Mesendoderm (in vitro differentiated cells): ENCODE measurements around the gene UNC79.
A peak's percentile ranks its signal among the peaks of the same experiment; 100 is the strongest.

Source experiments
- DNase-seq: peaks from one replicate; pipeline ENCODE4 v3.0.0; 2013
- H2AK5ac ChIP-seq: 2 replicates; pipeline ENCODE4 v1.6.1; 2013; ENCODE audit warnings: low read length, inconsistent platforms
- H2BK120ac ChIP-seq: 2 replicates; pipeline ENCODE4 v1.6.1; 2013; ENCODE audit warnings: low read depth, mild to moderate bottlenecking, low read length, moderate library complexity, mixed read lengths
- H2BK15ac ChIP-seq: replicated peaks from 2 replicates; pipeline ENCODE4 v1.6.1; 2013; ENCODE audit warnings: low read depth, mild to moderate bottlenecking, moderate library complexity
- H2BK5ac ChIP-seq: 2 replicates; pipeline ENCODE4 v1.6.1; 2013; ENCODE audit warnings: low read length, inconsistent platforms
- H3K18ac ChIP-seq: 2 replicates; pipeline ENCODE4 v1.6.1; 2013; ENCODE audit warnings: mild to moderate bottlenecking, low read length, mixed read lengths
- H3K23ac ChIP-seq: one replicate; pipeline ENCODE4 v1.6.1; 2013; ENCODE audit warnings: low read length
- H3K27ac ChIP-seq: 2 replicates; pipeline ENCODE4 v1.5.1; 2013; ENCODE audit warnings: low read depth, mild to moderate bottlenecking, inconsistent platforms, low read length, moderate library complexity
- H3K27me3 ChIP-seq: 2 replicates; pipeline ENCODE4 v1.6.1; 2013; ENCODE audit warnings: low read length, control low read depth, mild to moderate bottlenecking, inconsistent platforms; ENCODE audit not compliant: insufficient read depth, poor library complexity
- H3K36me3 ChIP-seq: 2 replicates; pipeline ENCODE4 v1.6.1; 2013; ENCODE audit warnings: low read length, inconsistent platforms; ENCODE audit not compliant: control insufficient read depth, insufficient read depth
- H3K4ac ChIP-seq: one replicate; pipeline ENCODE4 v1.6.1; 2013; ENCODE audit warnings: low read depth, mild to moderate bottlenecking, low read length, moderate library complexity
- H3K4me1 ChIP-seq: 2 replicates; pipeline ENCODE4 v1.6.1; 2013; ENCODE audit warnings: low read depth, low read length, inconsistent platforms; ENCODE audit not compliant: control insufficient read depth
- H3K4me2 ChIP-seq: 2 replicates; pipeline ENCODE4 v1.6.1; 2013; ENCODE audit warnings: low read length
- H3K4me3 ChIP-seq: 2 replicates; pipeline ENCODE4 v1.5.1; 2013; ENCODE audit warnings: mild to moderate bottlenecking, low read length
- H3K56ac ChIP-seq: one replicate; pipeline ENCODE4 v1.6.1; 2013; ENCODE audit warnings: low read length
- H3K79me1 ChIP-seq: 2 replicates; pipeline ENCODE4 v1.6.1; 2013; ENCODE audit warnings: low read length, inconsistent platforms
- H3K79me2 ChIP-seq: 2 replicates; pipeline ENCODE4 v1.6.1; 2013; ENCODE audit warnings: mild to moderate bottlenecking, low read length; ENCODE audit not compliant: control insufficient read depth, insufficient read depth
- H3K9ac ChIP-seq: 2 replicates; pipeline ENCODE4 v1.6.1; 2013; ENCODE audit warnings: low read length, inconsistent platforms
- H4K5ac ChIP-seq: one replicate; pipeline ENCODE4 v1.6.1; 2013; ENCODE audit warnings: low read length
- H4K8ac ChIP-seq: one replicate; pipeline ENCODE4 v1.6.1; 2013; ENCODE audit warnings: low read depth, mild to moderate bottlenecking, control low read depth, low read length, moderate library complexity
- WGBS: extraction: QIAGEN DNeasy Blood & Tissue Kit; methylation state at CpG from one replicate; pipeline ENCODE4 v1.1.7; 2013; ENCODE audit warnings: low lambda C conversion rate, missing lambda C conversion rate; ENCODE audit not compliant: insufficient coverage; ENCODE audit errors: extremely low coverage; 5-methylcytosine and 5-hydroxymethylcytosine counted together

Gene UNC79

DNA sequence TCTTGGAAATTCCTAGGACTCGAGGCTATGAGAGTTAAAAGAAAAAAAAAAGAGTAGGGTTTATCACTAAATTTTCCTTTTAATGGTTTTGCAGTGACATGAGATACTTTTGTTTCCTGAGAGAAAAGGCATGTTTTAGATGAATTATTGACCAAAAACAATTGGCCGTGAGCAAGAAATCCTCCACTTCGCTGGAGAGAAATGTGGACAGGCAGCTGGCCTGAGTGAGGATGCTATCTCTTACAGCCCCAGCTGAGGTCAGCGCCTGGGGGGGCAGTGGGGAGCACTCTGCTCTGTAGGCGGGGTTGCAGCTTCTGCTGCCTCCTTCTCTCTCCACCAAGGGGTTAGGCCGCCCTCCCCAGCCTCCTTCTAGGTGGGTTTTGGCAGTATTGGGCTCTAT, 302.9 kb downstream of the UNC79 start:
- Histone ChIP-seq H3K27me3 (no peaks in the 10 kb centered on the region), H3K79me2 (no peaks in the 10 kb centered on the region), H3K4me1 (no peaks in the 10 kb centered on the region), H4K5ac (no peak overlapping the region), H3K18ac (no peak overlapping the region), H2BK5ac (no peak overlapping the region), H3K56ac (no peak overlapping the region), H4K8ac (no peak overlapping the region), H3K4ac (no peak overlapping the region), H2BK15ac (no peak overlapping the region), H3K23ac (no peak overlapping the region), H3K4me3 (no peak overlapping the region), H2AK5ac (no peak overlapping the region), H2BK120ac (no peak overlapping the region), H3K27ac (no peak overlapping the region), H3K4me2 (no peak overlapping the region), H3K9ac (no peak overlapping the region), H3K79me1 (no peaks in the 10 kb centered on the region), H3K36me3 (no peaks in the 10 kb centered on the region)
- no peak for DNase-seq
- no CpG with 5 or more reads among the region's 6 CpGs for WGBS

DNA sequence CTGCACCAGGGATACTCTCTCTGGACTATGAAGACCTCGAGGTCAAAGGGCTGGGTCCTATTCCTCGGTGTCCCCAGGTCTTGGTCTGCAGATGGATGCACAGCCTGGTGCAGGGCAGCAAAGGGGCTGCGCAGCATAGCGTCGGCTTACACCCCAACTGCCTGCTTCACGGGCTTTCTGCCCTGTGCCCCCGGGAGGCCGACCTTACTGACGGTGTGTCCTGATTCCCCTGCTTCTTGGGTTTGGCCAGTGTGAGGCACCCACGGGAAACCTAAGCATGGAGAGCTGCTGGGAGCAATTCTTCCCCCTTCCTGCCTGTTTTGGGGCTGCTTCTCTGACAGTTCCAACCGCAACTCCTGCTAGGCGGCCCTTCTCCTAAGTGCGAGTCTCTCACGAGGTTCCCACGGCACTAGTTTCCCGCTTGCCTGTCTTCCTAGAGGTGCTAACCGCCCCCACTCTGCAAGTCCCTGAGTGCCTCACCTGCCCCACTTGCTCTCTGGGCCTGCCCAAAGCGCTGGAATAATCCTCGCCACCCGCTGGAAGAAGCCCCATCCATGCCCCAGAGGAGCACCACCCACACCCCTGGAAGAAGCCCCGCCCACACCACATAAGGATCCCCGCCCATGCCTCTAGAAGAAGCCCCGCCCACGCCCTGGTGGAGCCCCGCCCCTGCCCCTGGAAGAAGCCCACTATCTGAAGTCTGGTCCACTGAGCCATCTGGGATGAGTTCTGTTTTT, 303.5 kb downstream of the UNC79 start:
- Histone ChIP-seq H2BK15ac (no peak overlapping the region), H3K79me1 (no peaks in the 10 kb centered on the region), H3K4ac (no peak overlapping the region), H3K4me1 (no peaks in the 10 kb centered on the region), H4K5ac (no peak overlapping the region), H3K27me3 (no peaks in the 10 kb centered on the region), H3K4me3 (no peak overlapping the region), H2BK5ac (no peak overlapping the region), H4K8ac (no peak overlapping the region), H3K27ac (no peak overlapping the region), H3K23ac (no peak overlapping the region), H3K4me2 (no peak overlapping the region), H3K18ac (no peak overlapping the region), H3K79me2 (no peaks in the 10 kb centered on the region), H3K9ac (no peak overlapping the region), H3K56ac (no peak overlapping the region), H3K36me3 (no peaks in the 10 kb centered on the region), H2AK5ac (no peak overlapping the region), H2BK120ac (no peak overlapping the region)
- WGBS, result no CpG with 5 or more reads among the region's 25 CpGs
- DNase-seq, result peak; percentile 38

DNA sequence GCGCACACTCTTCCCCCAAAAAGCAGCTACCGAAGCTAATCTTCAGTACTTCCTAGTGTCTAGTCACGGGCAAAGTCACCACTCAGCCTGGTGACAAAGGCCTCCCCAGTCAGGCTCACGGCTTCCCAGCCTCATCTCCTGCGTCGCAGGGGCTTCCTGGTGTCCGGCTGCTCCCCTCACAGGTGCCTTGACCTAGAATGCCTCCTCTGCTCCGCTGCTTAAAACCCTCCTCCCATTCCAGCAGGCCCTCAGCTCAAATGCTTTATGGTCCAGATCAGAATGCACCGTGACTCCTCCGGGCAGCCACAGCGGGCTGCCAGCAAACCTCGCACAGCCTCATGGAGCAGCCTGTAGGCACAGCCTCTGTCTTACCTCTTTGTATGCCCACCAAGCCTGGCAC, 304.5 kb downstream of the UNC79 start:
- no peak overlapping the region for H3K4me2 ChIP-seq
- H3K36me3 ChIP-seq, result no peaks in the 10 kb centered on the region
- H2BK120ac ChIP-seq, result no peak overlapping the region
- WGBS, result no CpG with 5 or more reads among the region's 12 CpGs
- H3K23ac ChIP-seq, result no peak overlapping the region
- no peaks in the 10 kb centered on the region for H3K79me2 ChIP-seq
- H4K8ac ChIP-seq, result no peak overlapping the region
- no peak overlapping the region for H3K27ac ChIP-seq
- no peak overlapping the region for H3K56ac ChIP-seq
- H3K4me3 ChIP-seq, result no peak overlapping the region
- H3K4me1 ChIP-seq, result no peaks in the 10 kb centered on the region
- no peaks in the 10 kb centered on the region for H3K79me1 ChIP-seq
- no peak overlapping the region for H2BK5ac ChIP-seq
- H4K5ac ChIP-seq, result no peak overlapping the region
- no peak overlapping the region for H3K9ac ChIP-seq
- H3K4ac ChIP-seq, result no peak overlapping the region
- DNase-seq, result no peak
- no peak overlapping the region for H3K18ac ChIP-seq
- no peak overlapping the region for H2AK5ac ChIP-seq
- H3K27me3 ChIP-seq, result no peaks in the 10 kb centered on the region
- H2BK15ac ChIP-seq, result no peak overlapping the region

DNA sequence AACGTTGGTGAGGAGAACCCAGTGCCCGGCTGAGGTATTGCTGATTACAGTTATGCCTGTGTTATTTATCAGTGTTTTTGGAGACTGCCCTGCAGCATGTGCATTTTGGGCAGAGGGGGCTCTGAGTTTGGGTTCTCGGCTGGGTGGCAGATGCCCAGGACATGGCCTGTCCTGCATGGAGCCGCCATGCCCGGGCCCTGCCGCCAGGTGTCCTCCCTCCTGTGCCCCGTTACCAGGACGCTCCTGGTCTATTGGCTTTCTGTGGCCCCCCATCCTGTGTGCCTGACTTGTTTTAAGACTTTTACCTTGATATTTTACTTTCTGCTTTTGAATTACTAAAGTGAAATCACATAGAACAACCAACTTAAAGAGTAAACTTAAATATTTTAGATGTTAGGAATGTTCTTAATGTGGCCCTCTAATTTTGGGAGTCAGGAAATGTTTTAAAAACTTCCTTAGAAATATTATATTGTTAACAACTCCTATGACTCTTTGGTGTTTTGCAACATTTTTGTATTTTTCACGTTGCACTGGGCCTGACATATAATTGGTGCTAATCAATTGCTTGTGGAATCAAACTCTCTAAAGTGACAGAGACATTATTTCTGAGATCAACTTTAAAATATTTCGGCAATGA, 305.8 kb downstream of the UNC79 start:
- no CpG with 5 or more reads among the region's 10 CpGs for WGBS

DNA sequence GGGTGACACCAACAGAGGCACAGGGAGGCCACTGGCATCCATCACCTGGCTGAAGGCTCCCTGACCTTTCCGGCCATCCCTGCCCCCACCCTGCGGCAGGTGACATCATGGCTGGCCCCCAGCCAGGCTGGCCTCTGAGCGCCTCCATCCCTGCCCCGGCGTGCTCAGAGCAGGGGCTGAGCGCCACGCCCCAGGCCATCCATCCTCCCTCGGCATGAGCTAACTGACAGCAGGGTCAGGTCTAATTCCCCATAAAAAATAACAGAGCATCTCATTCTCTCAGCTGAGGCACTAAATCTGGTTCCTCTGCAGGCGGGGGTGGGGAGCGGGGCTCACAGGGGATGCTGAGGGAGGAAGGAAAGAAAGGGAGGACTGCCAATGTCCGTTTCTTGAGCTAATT, 306.9 kb downstream of the UNC79 start:
- H3K18ac ChIP-seq, result no peak overlapping the region
- H2BK5ac ChIP-seq, result no peak overlapping the region
- H3K4me3 ChIP-seq, result no peak overlapping the region
- H3K56ac ChIP-seq, result no peak overlapping the region
- H2AK5ac ChIP-seq, result no peak overlapping the region
- H3K27ac ChIP-seq, result no peak overlapping the region
- WGBS, result no CpG with 5 or more reads among the region's 11 CpGs
- H3K79me2 ChIP-seq, result no peaks in the 10 kb centered on the region
- no peak overlapping the region for H2BK15ac ChIP-seq
- H3K23ac ChIP-seq, result no peak overlapping the region
- no peak overlapping the region for H3K9ac ChIP-seq
- no peak overlapping the region for H3K4ac ChIP-seq
- H4K8ac ChIP-seq, result no peak overlapping the region
- H3K36me3 ChIP-seq, result no peaks in the 10 kb centered on the region
- H3K4me2 ChIP-seq, result no peak overlapping the region
- no peak for DNase-seq
- no peak overlapping the region for H2BK120ac ChIP-seq
- no peaks in the 10 kb centered on the region for H3K4me1 ChIP-seq
- no peaks in the 10 kb centered on the region for H3K79me1 ChIP-seq
- H4K5ac ChIP-seq, result no peak overlapping the region
- no peaks in the 10 kb centered on the region for H3K27me3 ChIP-seq

More for the DNA sequence above, 305.8 kb downstream of the UNC79 start:
- Histone ChIP-seq H3K27me3 (no peaks in the 10 kb centered on the region), H3K4me3 (no peak overlapping the region), H3K79me2 (no peaks in the 10 kb centered on the region), H3K9ac (no peak overlapping the region), H3K4ac (no peak overlapping the region), H4K8ac (no peak overlapping the region), H2BK15ac (no peak overlapping the region), H3K4me1 (no peaks in the 10 kb centered on the region), H3K18ac (no peak overlapping the region), H3K4me2 (no peak overlapping the region), H2BK120ac (no peak overlapping the region), H3K23ac (no peak overlapping the region), H2BK5ac (no peak overlapping the region), H2AK5ac (no peak overlapping the region), H3K79me1 (no peaks in the 10 kb centered on the region), H3K36me3 (no peaks in the 10 kb centered on the region), H3K56ac (no peak overlapping the region), H4K5ac (no peak overlapping the region), H3K27ac (no peak overlapping the region)
- peak; percentile 21 for DNase-seq
